ENCODE data around the gene KCNK18.

KCNK18 gene

GRCh38 chr10:117197189-117197588 is at the start of gene KCNK18:
Gene KCNK18 (plus strand): TSS chr10:117197489. CDS start chr10:117197489, 0 bp downstream.
- DNase-seq (ENCODE audit: low read depth in 2 of 2) = no peak

GRCh38 chr10:117148284-117148683 is 49.0 kb upstream of the KCNK18 start:
- no peak for DNase-seq (ENCODE audit: low read depth in 2 of 2)

- DNase-seq (ENCODE audit: low read depth in 2 of 2) = no peak
Observed at GRCh38 chr10:117152668-117153067, 44.6 kb upstream of the KCNK18 start.

- DNase-seq (ENCODE audit: low read depth in 2 of 2) = no peak
Observed at GRCh38 chr10:117158297-117158696, 39.0 kb upstream of the KCNK18 start.

GRCh38 chr10:117159390-117159789 is 37.9 kb upstream of the KCNK18 start:
- no peak for DNase-seq (ENCODE audit: low read depth in 2 of 2)

GRCh38 chr10:117160567-117160966 is 36.7 kb upstream of the KCNK18 start:
- no peak for DNase-seq (ENCODE audit: low read depth in 2 of 2)

GRCh38 chr10:117161386-117162033 is 35.8 kb upstream of the KCNK18 start:
- no peak for DNase-seq (ENCODE audit: low read depth in 2 of 2)

GRCh38 chr10:117162093-117163060 is 34.9 kb upstream of the KCNK18 start:
- no peak for DNase-seq (ENCODE audit: low read depth in 2 of 2)

GRCh38 chr10:117163061-117163953 is 34.0 kb upstream of the KCNK18 start:
- DNase-seq (ENCODE audit: low read depth in 2 of 2) = no peak

GRCh38 chr10:117163954-117164548 is 33.2 kb upstream of the KCNK18 start:
- no peak for DNase-seq (ENCODE audit: low read depth in 2 of 2)

GRCh38 chr10:117164592-117165537 is 32.4 kb upstream of the KCNK18 start:
- no peak for DNase-seq (ENCODE audit: low read depth in 2 of 2)

GRCh38 chr10:117165538-117166417 is 31.5 kb upstream of the KCNK18 start:
- DNase-seq (ENCODE audit: low read depth in 2 of 2) = no peak

- DNase-seq (ENCODE audit: low read depth in 2 of 2) = no peak
Observed at GRCh38 chr10:117166418-117167345, 30.6 kb upstream of the KCNK18 start.

GRCh38 chr10:117167346-117167788 is 29.9 kb upstream of the KCNK18 start:
- no peak for DNase-seq (ENCODE audit: low read depth in 2 of 2)

GRCh38 chr10:117167789-117168674 is 29.3 kb upstream of the KCNK18 start:
- DNase-seq (ENCODE audit: low read depth in 2 of 2) = peak in 1 of 2 donors; percentile 56

- DNase-seq (ENCODE audit: low read depth in 2 of 2) = no peak
Observed at GRCh38 chr10:117168729-117169128, 28.6 kb upstream of the KCNK18 start.

GRCh38 chr10:117169480-117169879 is 27.8 kb upstream of the KCNK18 start:
- DNase-seq (ENCODE audit: low read depth in 2 of 2) = no peak
